Stimulated activated naive CD4-positive, alpha-beta T cell (primary cell): ENCODE measurements around the gene MDGA2.

Experiments
- DNase-seq, 6 experiments: peaks; one replicate each; lab custom pipeline; 2025; lab: John Stamatoyannopoulos, UW

Gene MDGA2

DNA sequence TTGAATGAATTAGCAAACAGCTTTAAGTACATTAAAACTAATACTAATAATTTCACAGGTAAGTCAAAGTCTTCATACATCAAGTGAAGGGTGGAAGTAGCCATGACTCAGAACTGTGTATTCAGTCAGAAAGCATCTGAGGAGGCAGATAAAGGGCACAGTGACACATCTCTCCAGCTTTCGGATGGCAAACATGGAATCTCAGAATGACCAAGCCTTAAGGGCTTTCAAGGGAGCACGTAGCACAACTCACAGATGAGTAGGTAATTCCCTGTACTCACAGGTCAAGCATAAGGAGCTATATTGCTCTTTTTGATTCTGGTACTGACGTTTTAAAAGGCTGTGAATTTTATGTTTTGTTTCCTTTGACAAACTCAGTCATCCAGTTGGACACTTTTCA lies 56.0 kb downstream of the MDGA2 start:
- no peak for DNase-seq

DNA sequence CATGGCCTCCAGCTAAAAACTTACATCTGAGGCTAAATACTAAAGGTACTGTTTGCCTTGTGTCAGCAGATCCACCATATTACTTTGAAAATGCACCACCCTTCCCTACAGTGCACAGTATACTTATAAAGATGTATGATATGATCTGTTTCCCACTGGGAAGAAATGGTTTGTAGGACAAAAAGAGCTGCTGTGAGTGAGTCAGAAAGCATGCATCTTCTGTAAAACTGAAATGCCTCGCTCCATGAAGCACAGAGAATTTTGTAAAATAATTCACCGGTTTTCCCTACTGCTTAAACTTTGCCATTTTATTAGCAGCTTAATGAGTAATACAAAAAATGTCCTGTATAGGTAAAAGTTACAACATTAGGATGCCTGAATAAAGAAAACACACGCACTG lies 68.8 kb downstream of the MDGA2 start:
- no peak for DNase-seq

GRCh38 chr14:47596860-47597259 lies 78.5 kb downstream of the MDGA2 start:
- no peak for DNase-seq

GRCh38 chr14:47596232-47596631 lies 79.2 kb downstream of the MDGA2 start:
- DNase-seq = no peak

DNA sequence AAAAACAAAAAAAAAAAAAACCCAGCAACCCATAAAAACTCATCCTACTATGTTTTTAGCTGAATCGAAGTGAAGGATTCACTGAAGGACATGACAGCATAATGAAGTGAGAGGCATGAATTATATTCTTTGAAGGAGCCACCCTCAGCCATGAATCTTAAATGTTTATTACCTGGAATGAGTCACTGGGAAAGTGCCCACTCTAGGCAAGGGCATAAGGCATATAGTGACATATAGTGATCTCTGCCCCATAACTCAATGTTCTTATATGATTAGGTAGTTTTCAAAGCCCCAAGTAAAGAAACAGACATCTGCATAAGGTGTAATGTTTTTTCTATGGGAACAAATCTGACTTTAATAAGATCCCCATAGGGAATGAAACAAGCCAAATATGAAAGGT lies 79.9 kb downstream of the MDGA2 start:
- no peak for DNase-seq

- DNase-seq = no peak
These were observed 84.5 kb downstream of the MDGA2 start for GRCh38 chr14:47590767-47591495.

GRCh38 chr14:47585447-47585846 lies 90.0 kb downstream of the MDGA2 start:
- DNase-seq = no peak

- DNase-seq = no peak
These were observed 108.1 kb downstream of the MDGA2 start for GRCh38 chr14:47567273-47567672.

DNA sequence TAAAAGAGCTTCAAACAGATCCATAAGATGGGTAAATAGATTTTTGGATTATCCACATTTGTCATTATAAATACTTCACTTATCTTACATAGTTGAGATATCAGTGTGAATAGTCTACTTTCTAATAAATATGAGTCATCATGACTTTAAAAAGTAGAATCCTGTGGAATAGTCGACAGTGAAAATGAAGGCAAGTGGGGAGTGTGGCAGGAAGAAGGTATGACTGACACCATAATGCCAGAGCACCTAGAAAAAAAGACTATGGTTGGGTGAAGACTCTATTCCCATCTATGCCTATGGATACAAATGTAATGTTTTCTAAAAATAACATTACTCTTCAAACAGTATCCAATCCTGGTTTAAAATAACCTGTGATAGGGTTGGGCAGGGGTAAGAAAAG lies 117.5 kb downstream of the MDGA2 start:
- no peak for DNase-seq

GRCh38 chr14:47555333-47555732 lies 120.1 kb downstream of the MDGA2 start:
- no peak for DNase-seq

DNA sequence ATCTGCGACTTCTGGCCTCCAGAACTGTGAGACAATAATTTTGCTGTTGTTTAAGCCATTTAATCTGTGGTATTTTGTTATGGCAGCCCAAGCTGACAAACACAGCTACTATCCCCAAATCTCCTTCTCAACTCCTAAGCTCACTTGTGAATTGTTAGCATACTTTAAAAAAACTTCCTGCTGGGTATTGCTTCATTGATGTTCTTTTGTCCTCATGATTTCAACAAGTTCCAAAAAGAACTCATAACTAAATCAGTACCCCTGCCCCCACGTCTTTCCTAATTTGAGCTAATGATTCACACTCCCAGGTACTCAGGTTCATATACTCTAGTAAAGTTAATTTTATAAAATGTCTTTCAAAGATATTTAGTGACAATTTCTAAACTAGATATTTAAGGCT lies 125.5 kb downstream of the MDGA2 start:
- DNase-seq = no peak

- DNase-seq = no peak
These were observed 131.9 kb downstream of the MDGA2 start for GRCh38 chr14:47543459-47543858.

- no peak for DNase-seq
These were observed 133.7 kb downstream of the MDGA2 start for GRCh38 chr14:47541662-47542061.

GRCh38 chr14:47539031-47539461 lies 136.4 kb downstream of the MDGA2 start:
- DNase-seq = no peak

- no peak for DNase-seq
These were observed 139.1 kb downstream of the MDGA2 start for GRCh38 chr14:47536341-47536740.

DNA sequence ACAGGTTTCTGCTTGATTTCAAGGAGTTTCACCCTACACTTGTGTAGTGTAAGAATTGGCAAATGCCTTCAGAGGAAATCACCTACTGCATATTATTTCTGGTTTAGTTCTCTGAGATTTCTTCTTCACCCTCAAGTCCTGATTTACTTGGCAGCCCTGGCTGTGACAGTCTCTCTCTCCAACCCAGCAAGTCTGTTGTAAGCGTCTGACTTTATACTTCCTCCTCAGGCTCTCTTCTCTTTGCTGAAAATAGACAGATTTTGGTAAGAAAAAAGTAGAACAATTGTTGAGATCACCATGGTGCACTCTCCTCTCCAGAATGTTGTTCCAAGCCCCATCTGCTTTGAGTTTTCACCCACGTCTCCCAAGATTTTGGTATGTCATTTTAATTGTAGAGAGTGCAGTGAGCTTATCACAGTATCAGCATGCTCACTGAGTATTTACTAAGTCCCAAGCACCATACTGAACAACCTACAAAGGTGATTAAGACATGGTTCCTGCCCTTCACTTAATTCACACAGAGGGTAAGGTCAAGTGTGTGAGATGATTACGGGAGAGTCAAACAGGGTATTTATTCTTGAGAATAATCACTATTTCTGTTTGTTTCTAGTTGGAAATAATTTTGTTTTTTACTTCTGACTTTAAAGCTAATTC lies 148.7 kb downstream of the MDGA2 start:
- DNase-seq = no peak

GRCh38 chr14:47524524-47524923 lies 150.9 kb downstream of the MDGA2 start:
- DNase-seq = no peak

- DNase-seq = no peak
These were observed 155.0 kb downstream of the MDGA2 start for GRCh38 chr14:47520382-47520781.

GRCh38 chr14:47511829-47512228 lies 163.6 kb downstream of the MDGA2 start:
- no peak for DNase-seq

DNA sequence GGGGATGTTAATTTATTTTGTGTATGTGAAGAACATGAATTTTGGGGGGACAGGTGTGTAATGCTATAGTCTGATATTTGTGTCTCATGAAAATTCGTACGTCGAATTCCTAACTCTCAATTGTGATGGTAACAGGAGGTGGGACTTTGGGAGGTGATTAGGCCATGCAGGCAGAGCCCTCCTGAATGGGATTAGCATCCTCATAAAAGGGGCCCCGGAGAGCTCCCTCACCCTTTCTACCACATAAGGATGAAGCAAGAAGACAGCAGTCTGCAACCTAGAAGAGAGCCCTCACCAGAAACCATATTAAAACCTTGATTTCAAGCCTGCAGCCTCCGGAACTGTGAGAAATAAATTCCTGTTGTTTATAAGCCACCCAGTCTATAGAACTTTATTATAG lies 165.4 kb downstream of the MDGA2 start:
- no peak for DNase-seq

DNA sequence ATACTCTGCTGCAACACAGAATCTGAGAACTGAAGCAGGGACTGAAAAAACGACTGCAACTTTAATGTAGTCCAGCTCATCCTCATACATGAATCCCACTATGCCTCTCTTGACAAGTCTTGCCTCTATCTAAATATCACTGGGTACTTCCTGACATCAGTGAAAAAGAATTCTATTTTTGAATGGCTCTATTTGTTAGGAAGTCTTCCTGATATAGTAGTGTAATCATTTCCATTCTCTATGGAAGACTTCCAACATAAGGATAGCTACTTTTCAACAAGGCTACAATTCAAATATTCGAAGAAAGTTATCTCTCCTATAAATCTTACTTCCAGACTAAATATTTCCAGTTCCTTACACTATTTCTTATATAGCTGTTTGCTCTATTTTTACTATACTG lies 167.5 kb downstream of the MDGA2 start:
- no peak for DNase-seq

- DNase-seq = no peak
These were observed 175.0 kb downstream of the MDGA2 start for GRCh38 chr14:47500369-47500768.

DNA sequence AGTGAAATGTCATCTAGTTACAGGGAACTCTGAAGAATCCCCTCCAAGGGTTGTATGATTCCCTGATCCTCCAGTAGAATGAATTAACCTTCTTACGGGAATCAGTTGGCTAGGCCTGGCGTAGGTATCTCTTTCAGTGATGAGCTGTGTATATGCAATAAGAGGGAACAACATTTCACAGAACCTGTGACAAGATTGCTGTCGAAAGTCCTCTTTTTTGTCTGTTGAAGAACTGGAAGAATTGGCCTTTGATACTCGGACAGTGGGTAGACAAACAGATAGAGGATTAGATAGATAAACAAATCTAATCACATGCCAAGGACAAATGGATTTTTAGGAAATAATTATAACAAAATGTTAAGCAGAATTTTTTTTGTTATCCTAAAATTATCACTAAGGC lies 184.6 kb downstream of the MDGA2 start:
- DNase-seq = no peak

GRCh38 chr14:47490353-47490752 lies 185.1 kb downstream of the MDGA2 start:
- no peak for DNase-seq
